Muscle layer of colon (tissue), 2 donors: Measurements from ENCODE around the gene RXYLT1.
"Not testable (repeated sequence)": the region's sequence is repeated elsewhere in the genome, so short reads cannot be mapped to it uniquely, and the experiment has no call there.

Experiments
- H3K27ac ChIP-seq: one replicate; pipeline ENCODE4 v1.7.0; 2013; ENCODE audit warnings: low read depth, mild to moderate bottlenecking, low read length, moderate library complexity
- H3K27me3 ChIP-seq, 2 donors: one replicate each; pipeline ENCODE4 v1.7.0; 2013; ENCODE audit warnings: low read length in 2 of 2, mild to moderate bottlenecking in 2 of 2; ENCODE audit not compliant: insufficient read depth in 2 of 2, control insufficient read depth in 1 of 2
- H3K36me3 ChIP-seq: one replicate; pipeline ENCODE4 v1.7.0; 2013; ENCODE audit warnings: mild to moderate bottlenecking, low read length; ENCODE audit not compliant: insufficient read depth
- H3K4me1 ChIP-seq: one replicate; pipeline ENCODE4 v1.7.0; 2013; ENCODE audit warnings: mild to moderate bottlenecking, low read length; ENCODE audit not compliant: insufficient read depth
- H3K4me3 ChIP-seq, 2 donors: one replicate each; pipeline ENCODE4 v1.7.0; 2013; ENCODE audit warnings: low read length in 2 of 2, low read depth in 1 of 2, mild to moderate bottlenecking in 1 of 2, moderate library complexity in 1 of 2
- H3K9ac ChIP-seq: one replicate; pipeline ENCODE4 v1.7.0; 2013; ENCODE audit warnings: low read length
- H3K9me3 ChIP-seq: one replicate; pipeline ENCODE4 v1.7.0; 2013; ENCODE audit warnings: mild to moderate bottlenecking, low read length
- donor health status: abdominal sarcoma.
- donor health status: Adenocarcinoma of cecum.

The RXYLT1 gene

DNA sequence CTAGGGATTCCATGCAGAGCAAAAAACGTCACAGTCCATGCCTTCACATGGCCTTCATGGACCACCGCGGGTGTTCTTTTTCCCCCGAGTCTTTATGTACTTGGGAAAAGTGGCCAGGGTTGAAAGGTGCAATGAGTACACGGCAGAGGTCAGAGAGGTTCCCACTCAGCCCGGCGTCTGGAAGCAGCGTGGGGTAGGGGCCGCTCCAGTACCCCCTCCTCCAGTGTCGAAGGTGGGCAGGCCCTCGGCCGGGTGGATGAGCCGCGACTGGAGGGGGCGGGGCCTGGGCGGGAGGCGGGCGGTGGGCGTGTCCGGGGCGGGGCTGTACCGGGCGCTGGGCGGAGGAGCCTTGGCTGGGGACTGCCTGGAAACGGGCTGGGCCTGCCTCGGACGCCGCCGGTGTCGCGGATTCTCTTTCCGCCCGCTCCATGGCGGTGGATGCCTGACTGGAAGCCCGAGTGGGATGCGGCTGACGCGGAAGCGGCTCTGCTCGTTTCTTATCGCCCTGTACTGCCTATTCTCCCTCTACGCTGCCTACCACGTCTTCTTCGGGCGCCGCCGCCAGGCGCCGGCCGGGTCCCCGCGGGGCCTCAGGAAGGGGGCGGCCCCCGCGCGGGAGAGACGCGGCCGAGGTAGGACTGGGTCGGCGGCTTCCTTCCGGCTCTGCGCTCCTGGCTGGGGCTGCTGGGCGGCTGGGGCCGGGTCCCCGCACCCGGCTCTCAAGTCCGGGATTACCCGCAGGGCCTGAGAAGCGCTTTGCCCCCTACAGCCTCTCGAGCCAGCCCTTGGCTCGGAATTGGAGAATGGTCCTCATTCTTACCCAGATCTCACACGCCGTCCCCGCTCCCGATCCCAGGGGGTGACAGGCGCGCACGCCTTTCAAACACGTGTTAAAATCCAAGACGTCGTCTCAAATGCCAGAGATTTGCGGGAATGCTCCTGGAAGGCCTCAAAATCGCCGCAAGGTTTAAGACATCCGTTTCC is at the start of gene RXYLT1:
RXYLT1 (plus strand) TSS at position 412 of the 984 bp plus-strand sequence; CDS start at position 464, 52 bp downstream.
- Histone ChIP-seq H3K36me3 (peaks cover 7% of the 10 kb centered on the region), H3K4me3 (peak within 1 kb of the TSS; percentile 73 to 77), H3K4me1 (peaks cover 7% of the 10 kb centered on the region), H3K9me3 (no peaks in the 10 kb centered on the region), H3K27ac (peak within 1 kb of the TSS; percentile 99), H3K9ac (peak within 1 kb of the TSS; percentile 93), H3K27me3 (no peaks in the 10 kb centered on the region)

GRCh38 chr12:63732779-63733178 is 46.9 kb upstream of the RXYLT1 start:
- not testable (repeated sequence) for H3K9me3 ChIP-seq, H3K4me1 ChIP-seq, H3K27ac ChIP-seq, H3K36me3 ChIP-seq, H3K9ac ChIP-seq, H3K27me3 ChIP-seq, H3K4me3 ChIP-seq

DNA sequence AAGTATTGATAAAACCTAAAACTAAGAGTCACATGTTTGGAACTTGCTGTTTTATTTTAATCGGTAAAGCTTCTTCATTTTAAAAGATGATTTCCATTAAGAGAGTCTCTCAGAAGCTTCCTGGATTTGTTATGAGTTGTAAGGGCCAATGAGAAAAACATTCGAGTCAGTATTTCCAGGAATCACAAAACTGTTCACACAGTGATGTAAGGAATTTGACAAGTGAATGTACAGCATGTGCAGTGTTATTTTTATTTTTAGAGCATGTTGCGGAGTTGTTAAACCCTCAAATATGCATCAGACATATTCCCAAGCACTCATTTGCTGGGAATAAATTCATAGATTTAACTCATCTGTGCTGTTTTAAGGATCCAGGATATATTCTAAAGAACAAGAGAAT is 46.1 kb upstream of the RXYLT1 start:
- H3K27me3 ChIP-seq, H3K4me1 ChIP-seq, H3K27ac ChIP-seq, H3K4me3 ChIP-seq, H3K36me3 ChIP-seq, H3K9ac ChIP-seq, H3K9me3 ChIP-seq: not testable (repeated sequence)

GRCh38 chr12:63740551-63740950 is 39.2 kb upstream of the RXYLT1 start:
- not testable (repeated sequence) for H3K4me3 ChIP-seq, H3K27ac ChIP-seq, H3K9ac ChIP-seq, H3K36me3 ChIP-seq, H3K27me3 ChIP-seq, H3K9me3 ChIP-seq, H3K4me1 ChIP-seq

GRCh38 chr12:63741431-63741830 is 38.3 kb upstream of the RXYLT1 start:
- H3K27ac ChIP-seq, H3K4me3 ChIP-seq, H3K36me3 ChIP-seq, H3K9ac ChIP-seq, H3K27me3 ChIP-seq, H3K4me1 ChIP-seq, H3K9me3 ChIP-seq: not testable (repeated sequence)

- H3K9me3 ChIP-seq, H3K27ac ChIP-seq: not testable (repeated sequence)
These were observed 35.6 kb upstream of the RXYLT1 start for GRCh38 chr12:63744110-63744509.

DNA sequence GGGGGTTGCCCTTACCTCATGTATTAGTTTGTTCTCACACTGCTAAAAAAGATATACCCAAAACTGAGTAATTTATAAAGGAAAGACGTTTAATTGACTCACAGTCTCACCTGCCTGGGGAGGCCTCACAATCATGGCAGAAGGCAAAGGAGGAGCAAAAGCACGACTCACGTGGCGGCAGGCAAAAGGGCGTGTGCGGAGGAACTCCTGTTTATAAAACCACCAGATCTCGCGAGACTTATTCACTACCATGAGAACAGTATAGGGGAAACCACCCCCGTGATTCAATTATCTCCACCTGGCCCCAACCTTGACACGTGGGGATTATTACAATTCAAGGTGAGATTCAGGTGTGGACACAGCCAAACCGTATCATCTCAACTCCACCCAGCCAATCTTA is 33.2 kb upstream of the RXYLT1 start:
- H3K4me1 ChIP-seq, H3K36me3 ChIP-seq, H3K27me3 ChIP-seq, H3K27ac ChIP-seq, H3K9ac ChIP-seq, H3K4me3 ChIP-seq, H3K9me3 ChIP-seq: not testable (repeated sequence)

More at GRCh38 chr12:63744110-63744509, 35.6 kb upstream of the RXYLT1 start:
- H3K4me1 ChIP-seq, H3K27me3 ChIP-seq, H3K4me3 ChIP-seq, H3K9ac ChIP-seq, H3K36me3 ChIP-seq: not testable (repeated sequence)

DNA sequence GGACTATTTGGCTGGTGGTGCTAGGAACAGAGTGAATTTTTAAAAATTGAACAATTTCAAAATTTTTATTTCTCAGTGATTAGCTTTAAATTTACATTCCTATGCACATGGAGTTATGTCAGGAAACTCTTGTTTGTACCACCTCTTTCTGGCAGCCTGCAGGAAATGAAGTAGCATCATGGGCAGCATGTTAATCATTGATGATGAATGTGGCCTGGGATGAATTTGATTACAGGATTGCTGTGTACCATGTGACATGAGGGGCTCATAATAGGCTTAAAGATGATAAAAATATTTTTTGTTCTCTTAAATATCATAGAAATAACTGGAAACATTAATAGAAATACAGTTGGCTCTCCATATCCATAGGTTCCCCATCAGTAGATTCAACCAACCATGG is 32.6 kb upstream of the RXYLT1 start:
- not testable (repeated sequence) for H3K27me3 ChIP-seq, H3K36me3 ChIP-seq, H3K4me1 ChIP-seq, H3K27ac ChIP-seq, H3K4me3 ChIP-seq, H3K9ac ChIP-seq, H3K9me3 ChIP-seq

- Histone ChIP-seq H3K4me1 (no peaks in the 10 kb centered on the region), H3K27ac (no peak overlapping the region)
These were observed 32.2 kb upstream of the RXYLT1 start for GRCh38 chr12:63747553-63747952.

GRCh38 chr12:63752283-63752682 is 27.4 kb upstream of the RXYLT1 start:
- H3K9ac ChIP-seq, result no peak overlapping the region

More at GRCh38 chr12:63747553-63747952, 32.2 kb upstream of the RXYLT1 start:
- H3K4me3 ChIP-seq, result no peak overlapping the region
- H3K9me3 ChIP-seq, result no peaks in the 10 kb centered on the region
- no peaks in the 10 kb centered on the region for H3K27me3 ChIP-seq
- H3K9ac ChIP-seq, result no peak overlapping the region
- H3K36me3 ChIP-seq, result no peaks in the 10 kb centered on the region

GRCh38 chr12:63752841-63753240 is 26.9 kb upstream of the RXYLT1 start:
- H3K4me1 ChIP-seq, result no peaks in the 10 kb centered on the region
- no peak overlapping the region for H3K4me3 ChIP-seq
- H3K27ac ChIP-seq, result no peak overlapping the region
- H3K9ac ChIP-seq, result no peak overlapping the region
- H3K27me3 ChIP-seq, result no peaks in the 10 kb centered on the region
- no peaks in the 10 kb centered on the region for H3K36me3 ChIP-seq
- H3K9me3 ChIP-seq, result no peaks in the 10 kb centered on the region

More at GRCh38 chr12:63752283-63752682, 27.4 kb upstream of the RXYLT1 start:
- Histone ChIP-seq H3K4me1 (no peaks in the 10 kb centered on the region), H3K9me3 (no peaks in the 10 kb centered on the region), H3K27me3 (no peaks in the 10 kb centered on the region), H3K4me3 (no peak overlapping the region), H3K36me3 (no peaks in the 10 kb centered on the region), H3K27ac (no peak overlapping the region)

GRCh38 chr12:63753743-63754142 is 26.0 kb upstream of the RXYLT1 start:
- Histone ChIP-seq H3K36me3 (no peaks in the 10 kb centered on the region), H3K9me3 (no peaks in the 10 kb centered on the region), H3K27me3 (no peaks in the 10 kb centered on the region), H3K9ac (no peak overlapping the region), H3K27ac (no peak overlapping the region), H3K4me1 (no peaks in the 10 kb centered on the region), H3K4me3 (no peak overlapping the region)
